HL-60 (cell line): ENCODE measurements around the gene MAMDC2.
"Not testable (repeated sequence)": the region's sequence is repeated elsewhere in the genome, so short reads cannot be mapped to it uniquely, and the experiment has no call there.

Source experiments
- GABPA ChIP-seq: IDR thresholded peaks from 2 replicates; pipeline ENCODE4 v1.6.1; 2012; ENCODE audit warnings: low read depth
- TF ChIP-seq, protein P1 (sequence below): IDR thresholded peaks from one replicate; pipeline ENCODE4 v1.5.1; 2011; ENCODE audit warnings: low read length, control low read depth, inconsistent platforms; ENCODE audit not compliant: insufficient read depth

DNA sequence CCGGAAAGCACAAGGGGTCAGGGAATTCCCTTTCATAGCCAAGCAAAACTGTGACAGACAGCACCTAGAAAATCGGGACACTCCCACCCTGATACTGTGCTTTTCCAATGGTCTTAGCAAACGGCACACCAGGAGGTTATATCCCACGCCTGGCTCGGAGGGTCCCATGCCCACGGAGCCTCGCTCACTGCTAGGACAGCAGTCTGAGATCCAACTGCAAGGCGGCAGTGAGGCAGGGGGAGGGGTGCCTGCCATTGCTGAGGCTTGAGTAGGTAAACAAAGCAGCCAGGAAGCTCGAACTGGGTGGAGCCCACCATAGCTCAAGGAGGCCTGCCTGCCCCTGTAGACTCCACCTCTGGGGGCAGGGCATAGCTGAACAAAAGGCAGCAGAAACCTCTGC lies 190.6 kb downstream of the MAMDC2 start:
- TF ChIP-seq GABPA: not testable (repeated sequence)
- TF ChIP-seq, protein P1, sequence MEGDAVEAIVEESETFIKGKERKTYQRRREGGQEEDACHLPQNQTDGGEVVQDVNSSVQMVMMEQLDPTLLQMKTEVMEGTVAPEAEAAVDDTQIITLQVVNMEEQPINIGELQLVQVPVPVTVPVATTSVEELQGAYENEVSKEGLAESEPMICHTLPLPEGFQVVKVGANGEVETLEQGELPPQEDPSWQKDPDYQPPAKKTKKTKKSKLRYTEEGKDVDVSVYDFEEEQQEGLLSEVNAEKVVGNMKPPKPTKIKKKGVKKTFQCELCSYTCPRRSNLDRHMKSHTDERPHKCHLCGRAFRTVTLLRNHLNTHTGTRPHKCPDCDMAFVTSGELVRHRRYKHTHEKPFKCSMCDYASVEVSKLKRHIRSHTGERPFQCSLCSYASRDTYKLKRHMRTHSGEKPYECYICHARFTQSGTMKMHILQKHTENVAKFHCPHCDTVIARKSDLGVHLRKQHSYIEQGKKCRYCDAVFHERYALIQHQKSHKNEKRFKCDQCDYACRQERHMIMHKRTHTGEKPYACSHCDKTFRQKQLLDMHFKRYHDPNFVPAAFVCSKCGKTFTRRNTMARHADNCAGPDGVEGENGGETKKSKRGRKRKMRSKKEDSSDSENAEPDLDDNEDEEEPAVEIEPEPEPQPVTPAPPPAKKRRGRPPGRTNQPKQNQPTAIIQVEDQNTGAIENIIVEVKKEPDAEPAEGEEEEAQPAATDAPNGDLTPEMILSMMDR: not testable (repeated sequence)
